CD4-positive, alpha-beta T cell treated with Interferon gamma for 1 hour (primary cell): ENCODE results near the gene PLS3.

ENCODE experiments used
- DNase-seq: peaks from one replicate; pipeline ENCODE4 v3.0.0-alpha.2; 2020

Gene PLS3

DNA sequence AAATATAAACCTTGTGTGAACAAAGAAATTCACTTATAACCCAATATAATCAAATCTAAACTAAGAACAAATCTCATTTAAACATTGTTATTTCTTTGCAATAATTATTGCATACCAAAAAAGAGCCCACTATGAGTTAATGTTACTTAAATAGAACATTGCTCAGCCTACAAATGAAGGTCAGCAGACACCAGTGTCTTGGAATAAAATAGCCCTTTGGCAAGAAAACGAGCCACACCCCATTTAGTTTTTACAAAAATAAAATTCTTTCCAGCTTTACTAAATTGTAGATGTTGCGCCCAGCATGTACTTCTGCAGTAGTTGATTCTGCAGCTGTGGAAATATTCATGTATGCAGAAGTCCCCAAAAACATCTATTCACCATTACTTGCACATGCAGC, 12.2 kb downstream of the PLS3 start:
- DNase-seq = no peak

DNA sequence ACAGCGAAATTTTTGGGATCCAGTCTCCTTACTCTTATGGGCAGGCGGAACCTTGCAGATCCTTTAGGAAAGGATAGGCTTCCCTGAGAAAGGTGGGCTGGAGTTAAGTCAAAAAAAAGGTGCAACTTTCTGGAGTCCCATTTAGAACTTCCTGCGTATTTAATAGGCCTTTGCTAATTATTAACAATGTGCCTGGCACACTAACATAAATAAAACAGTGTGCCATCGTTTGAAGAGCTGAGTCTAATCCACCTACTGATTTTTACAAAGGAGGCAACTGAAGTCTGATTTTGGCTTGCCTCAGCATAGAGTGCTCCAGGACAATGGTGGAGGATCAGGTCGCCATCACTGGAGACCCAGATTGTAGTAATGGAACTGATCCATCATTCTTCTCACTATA, 15.7 kb downstream of the PLS3 start:
- no peak for DNase-seq

DNA sequence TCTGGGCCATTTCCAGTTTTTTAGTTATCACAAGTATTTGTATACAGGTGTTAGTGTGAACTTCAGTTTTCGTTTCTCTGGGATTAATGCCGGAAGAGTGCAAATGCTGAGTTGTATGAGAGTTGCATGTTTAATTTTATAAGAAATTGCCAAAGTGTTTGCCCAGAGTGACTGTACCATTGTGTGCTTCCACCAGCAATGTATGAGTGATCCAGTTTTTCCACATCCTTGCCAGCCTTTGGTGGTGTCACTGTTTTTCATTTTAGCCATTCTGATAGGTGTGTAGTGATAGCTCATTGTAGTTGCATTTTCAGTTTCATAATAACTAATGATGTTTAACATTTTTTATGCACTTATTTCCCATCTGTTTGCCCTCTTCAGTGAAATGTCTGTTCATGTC, 18.4 kb downstream of the PLS3 start:
- DNase-seq = no peak

DNA sequence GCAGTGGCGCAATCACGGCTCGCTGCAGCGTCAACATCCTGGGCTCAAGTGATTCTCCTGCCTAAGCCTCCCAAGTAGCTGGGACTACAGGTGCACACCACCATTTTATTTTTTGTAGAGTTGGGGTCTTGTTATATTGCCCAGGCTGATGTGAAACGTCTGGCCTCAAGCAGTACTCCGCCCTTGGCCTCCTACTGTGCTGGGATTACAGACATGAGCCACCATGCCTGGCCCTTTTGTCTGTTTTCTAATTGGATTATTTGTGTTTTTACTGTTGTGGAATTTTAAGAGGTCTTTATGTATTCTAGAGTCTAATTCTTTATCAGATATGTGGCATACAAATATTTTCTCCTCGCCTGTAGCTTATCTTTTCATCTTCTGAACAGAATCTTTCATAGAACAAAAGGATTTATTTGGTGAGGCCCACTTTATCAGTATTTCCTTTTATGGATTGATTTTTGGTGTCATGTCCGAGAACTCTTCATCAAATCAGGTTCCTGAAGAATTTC, 18.9 kb downstream of the PLS3 start:
- no peak for DNase-seq

DNA sequence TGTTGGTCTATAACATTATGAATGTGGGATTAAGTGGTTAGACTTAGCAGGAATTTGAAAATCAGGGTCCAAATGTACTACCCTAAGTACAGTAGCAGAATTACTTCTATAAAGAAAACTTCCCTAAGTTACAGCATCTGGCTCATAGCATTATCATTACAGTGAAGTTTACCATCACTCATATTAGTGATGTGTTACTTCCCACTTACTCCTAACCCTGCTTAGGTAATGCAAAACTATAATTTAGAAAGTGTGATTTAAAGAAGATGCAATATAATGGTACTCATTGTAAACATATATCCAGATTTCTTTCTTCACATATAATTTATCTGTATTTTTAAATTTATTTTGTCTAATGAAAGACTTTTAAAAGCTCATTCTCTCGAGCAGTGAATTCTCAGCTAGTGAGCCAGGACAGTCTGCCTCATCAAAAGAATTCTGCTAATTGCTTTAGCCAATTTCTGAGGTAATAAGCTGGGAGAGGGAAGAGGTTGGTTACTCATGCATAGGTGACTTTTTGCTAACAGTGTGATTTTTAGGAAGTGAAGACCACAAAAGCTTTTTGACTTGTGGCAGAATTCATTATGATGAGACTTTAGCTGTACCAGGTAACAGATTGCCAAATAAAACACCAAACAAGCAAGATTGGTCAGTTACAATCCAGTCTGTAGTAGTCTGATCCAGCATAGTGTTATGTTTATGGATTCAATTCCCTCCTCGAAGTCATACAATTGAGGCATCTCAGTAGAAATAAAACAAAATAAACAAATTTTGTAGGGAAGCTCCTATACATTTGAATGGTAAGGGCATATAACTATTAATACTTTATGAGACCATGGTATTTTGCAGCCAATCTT, 21.0 kb downstream of the PLS3 start:
- DNase-seq = no peak

DNA sequence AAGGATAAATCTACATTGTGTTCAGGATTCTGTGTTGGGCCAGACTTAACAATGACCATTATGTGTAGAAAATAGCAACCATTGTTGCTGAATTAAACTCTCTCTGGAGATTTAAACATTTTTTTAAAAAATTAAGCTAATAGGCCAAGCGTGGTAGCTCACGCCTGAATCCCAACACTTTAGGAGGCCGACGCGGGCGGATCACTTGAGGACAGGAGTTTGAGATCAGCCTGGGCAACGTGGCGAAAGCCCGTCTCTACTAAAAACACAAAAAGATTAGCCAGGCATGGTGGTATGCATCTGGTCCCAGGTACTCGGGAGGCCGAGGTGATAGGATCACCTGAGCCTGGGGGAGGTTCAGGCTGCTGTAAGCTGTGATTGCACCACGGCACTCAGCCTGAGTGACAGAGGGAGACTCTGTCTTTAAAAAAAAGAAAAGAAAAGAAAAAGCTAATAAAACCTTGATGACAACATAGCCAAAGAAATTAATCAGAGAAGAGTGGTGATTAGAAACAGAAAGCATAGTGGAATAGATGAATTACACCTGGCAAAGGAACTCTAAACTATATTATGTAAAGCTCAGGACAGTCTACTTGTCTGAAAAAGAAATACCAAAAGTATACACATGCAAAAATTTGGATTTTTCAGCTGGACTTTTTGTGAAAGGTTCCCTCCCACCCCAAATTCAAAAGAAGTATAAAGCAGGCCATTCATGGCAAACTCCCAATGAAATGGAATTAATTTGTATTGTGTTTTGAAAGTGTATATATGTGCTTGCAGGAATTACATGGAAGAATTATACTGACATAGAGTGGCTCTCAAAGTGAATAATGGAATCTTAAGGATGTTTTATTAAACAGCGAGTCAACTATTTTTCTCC, 21.9 kb downstream of the PLS3 start:
- no peak for DNase-seq

DNA sequence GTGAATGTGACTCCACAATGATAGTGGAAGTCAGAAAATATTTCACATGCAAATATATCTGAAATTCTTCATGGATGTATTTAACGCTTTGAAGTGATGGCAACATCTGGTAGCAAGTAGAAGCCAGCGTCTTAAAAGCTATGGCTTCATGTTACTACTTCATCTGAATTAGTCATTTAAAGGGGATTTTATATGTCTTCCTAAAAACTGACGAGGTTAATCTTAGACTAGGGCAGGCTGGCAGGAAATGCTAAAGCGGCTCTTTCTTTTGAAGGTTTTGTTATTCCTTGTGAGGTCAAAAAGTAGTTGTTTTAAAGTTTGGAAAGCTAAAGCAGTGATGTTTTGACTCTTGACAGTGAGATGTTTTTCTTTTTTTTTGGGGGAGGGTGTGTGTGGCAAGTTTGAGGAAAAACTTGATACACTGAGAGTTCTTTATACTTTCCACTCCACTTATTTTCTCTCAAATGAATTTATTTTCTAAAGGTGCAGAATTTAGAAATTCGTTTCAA, 22.6 kb downstream of the PLS3 start:
- no peak for DNase-seq

DNA sequence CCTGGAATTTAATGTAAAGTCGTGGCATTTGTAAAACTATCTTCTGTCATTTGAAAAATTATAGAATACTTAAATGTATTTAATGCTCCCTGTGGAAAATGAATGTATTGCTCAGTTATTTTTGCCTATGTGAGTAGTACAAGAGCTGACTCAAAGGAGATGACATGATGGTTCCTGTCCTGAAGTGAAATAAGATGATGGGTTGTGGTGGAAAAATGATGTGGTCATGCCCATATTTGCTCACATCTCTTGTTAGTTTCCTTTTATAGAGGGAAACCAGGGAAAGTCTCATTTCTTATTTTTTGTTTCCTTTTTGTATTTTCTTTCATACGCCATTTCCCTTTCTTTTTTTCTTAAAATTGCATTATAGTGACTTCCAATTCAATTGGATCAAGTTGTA, 23.7 kb downstream of the PLS3 start:
- DNase-seq = no peak

DNA sequence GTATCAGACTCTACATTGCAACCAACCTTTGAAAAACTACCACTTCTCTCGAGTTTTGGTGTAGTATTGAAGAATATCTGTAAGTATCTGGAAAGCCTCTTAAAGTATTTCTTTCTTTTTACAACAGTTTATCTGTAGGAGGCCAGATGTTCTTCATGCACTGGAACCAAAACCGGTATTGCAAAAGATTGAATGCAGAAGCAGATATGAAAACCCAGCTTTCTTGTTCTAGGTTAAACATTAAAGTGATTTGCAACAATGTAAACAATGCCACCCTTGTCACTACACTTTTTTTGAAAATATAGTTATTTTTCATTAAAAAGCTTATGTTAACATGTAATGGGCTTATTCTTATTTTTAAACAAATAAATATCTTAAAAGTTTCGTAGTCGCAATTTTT, 27.2 kb downstream of the PLS3 start:
- DNase-seq = no peak

DNA sequence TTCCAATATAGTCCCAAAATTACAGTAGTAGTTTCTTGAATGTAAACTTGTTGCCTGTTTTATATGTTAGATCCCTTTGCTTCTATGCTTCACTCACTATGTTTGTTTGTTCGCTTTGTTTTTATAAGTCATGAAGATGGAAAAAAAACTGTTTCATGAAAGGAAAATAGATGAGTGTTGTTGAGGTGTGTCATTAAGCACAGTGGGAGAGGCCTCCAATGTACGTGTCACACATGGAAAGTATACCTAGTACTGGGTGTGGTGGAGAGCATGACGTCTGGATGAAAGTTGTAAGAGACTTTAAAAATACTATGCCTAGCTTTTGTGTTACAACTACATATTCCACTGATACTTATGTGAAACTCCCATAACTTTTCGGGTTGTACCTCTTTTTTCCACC, 28.4 kb downstream of the PLS3 start:
- no peak for DNase-seq

DNA sequence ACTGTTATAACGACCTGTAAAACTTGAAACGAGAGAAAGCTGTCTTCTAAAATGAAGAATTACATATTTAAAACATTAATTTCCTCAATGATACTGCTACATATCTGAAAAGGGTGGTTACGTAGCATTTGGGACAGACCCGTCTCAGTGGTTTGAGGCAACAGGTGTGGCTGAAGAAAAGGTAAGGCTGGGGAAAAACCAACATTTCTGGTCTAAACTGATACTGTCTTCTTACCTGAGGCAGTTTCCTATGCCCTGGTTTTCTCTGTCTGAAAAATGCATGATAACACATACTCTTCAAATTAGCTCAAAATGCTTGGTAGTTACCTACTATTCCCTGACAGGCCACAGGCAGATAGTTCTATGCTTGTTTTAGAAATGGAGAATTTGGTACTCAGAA, 30.4 kb downstream of the PLS3 start:
- no peak for DNase-seq

DNA sequence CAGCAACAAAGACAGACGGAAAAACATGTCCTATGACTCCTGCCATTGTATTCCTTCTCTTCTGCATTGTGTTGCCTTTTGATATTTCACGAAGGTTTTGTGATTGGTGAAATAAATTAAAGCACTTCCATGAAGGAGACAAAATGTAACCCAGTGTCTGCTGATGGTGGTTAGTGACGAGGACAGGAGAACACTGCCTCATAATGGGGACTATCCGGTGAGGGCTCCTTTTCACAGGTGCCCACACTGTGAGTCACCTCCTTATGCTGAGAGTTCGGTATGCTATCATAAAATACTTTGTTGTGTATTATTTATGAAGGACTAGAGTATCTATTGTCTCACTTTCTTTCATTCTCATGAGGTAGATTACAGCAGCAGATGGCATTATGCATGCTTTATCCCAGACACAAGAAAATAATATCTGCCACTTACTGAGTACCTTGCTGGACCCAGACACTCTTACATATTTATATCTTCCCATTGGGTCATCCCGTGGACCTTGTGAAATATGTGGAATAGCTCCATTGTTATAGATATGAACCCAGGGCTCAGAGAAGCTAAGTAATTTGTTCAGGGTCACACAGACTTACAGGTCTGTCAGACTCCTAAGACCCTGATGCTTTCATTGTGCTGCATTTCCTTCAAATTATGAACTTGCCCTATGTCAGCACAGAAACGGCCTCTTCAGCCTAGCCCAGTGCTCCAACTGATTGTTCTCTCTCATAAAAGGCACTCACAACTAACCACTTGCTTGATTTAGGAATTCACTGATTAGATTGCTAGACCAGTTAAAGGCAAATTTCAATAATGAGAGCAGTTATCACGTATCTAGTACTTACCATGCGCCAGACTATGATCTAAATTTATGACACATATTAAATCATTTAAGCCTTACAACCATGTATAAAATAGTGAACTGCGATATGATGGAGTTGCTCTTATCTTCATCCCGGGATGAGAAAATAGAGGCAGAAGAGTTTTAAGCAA, 31.2 kb downstream of the PLS3 start:
- no peak for DNase-seq

DNA sequence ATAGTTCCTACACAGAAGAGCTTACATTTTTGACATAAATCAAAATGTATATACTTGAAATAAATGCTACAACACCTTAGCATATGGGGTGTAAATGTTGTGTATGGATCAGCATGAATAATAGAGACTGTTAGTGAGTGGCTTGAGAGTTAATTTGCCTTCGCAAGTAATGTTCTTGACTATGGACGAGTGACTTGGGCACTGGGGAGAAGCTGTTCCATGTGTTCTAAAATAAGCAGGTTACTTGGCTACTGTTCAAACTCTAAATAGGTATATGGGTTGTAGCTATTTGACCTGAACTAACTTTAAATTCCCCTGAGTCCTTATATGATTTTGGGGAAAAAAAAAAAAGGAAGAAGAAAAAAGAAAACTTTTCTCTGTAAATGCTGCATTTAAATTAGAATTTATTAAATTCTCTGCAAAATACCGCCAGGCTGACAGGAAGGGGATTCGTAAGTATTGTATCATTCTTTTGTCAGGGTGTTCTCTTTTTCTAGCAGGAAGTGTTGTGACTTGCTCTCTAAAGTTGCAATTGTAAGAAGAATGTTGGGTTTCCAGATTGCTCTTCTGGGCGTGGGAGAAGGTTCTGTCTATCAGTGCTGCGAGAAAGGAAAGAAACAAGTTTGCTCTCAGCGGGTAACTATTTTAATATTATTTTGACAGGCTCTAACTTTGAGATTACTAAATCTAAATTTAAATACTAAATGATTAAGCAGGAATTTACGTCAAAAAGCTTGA, 32.2 kb downstream of the PLS3 start:
- no peak for DNase-seq

DNA sequence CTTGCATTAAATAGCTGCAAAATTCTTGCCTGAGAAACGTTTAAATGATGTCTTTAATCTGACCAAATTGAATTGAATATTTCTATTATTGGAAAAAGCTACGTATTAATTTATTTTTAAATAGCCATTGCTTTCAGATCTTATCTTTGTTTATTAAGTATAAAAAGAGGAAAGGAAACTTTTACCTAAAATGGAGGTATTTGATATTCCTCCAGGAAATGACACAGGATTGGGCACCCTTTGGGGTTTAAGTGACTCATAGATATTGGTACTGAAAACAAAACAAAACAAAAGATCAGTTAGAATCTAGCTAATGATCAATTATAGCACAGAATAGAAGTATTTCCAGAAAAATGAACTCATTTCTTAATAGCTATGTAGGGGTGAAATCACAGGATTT, 34.1 kb downstream of the PLS3 start:
- DNase-seq = no peak

DNA sequence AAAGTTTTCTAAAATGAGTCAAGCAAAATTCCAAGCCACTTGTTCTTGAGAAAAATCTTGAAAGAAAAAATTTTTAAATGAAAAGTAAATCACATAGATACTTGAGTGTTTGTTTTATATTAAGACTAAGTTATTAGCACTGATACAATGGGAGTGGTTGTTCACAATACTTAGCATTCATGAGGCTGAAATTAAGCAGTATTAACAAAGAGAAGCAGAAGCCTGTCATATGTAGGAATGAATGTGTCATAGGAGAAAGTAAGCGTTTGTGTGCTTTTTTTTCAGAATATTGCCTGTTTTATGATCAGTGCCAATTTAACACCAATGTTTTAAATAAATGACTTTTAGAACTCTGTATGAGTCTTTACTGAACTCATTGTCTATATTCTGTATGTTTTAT, 37.6 kb downstream of the PLS3 start:
- no peak for DNase-seq

DNA sequence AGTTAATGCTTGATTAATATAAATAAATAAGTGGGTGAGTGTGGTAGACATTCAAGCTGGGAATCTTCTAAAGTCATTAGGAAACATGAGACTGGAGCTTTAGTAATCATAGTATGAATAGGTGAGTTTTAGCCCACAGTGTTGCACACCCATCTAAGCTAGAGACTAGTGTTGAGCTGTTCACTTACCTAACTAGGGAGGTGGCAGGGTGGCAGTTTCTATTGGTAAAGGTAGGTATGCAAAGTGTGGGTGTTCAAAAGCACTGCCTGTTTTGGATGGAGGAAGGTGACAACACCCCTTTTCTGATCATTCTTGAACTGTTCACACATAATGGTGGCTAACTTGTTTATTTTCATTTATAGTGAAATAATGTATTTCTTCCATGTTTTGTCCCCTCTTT, 41.3 kb downstream of the PLS3 start:
- no peak for DNase-seq

DNA sequence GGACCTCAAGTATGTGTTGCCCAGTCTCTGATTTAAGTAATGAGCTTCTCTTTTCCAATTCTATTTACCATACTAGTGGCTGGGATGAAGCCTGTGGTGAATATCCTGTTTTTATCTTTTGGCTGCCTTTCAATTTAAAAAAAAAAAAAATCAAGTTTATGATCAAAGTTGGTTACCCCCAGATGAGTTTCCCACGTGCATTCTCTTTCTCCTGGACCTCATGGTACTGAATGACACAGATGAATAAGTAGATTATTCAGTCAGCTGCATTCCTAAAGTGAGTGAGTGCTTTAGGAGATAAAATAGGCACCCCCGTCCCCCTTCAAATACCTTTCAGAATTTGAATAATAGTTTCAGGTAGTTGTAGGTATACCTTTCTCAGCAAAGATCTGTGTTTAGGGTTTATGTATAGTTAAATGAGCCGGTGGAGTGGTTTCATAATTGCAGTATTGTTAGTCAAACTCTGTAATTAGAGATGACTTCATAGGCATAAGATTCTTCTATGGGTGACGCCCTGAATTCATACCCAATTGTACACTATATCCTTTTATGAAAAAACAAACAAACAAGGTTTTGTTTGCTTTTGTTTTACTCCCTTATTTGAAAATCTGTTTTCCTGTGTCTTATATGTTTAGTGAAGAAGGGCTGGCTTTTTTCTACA, 41.9 kb downstream of the PLS3 start:
- no peak for DNase-seq

DNA sequence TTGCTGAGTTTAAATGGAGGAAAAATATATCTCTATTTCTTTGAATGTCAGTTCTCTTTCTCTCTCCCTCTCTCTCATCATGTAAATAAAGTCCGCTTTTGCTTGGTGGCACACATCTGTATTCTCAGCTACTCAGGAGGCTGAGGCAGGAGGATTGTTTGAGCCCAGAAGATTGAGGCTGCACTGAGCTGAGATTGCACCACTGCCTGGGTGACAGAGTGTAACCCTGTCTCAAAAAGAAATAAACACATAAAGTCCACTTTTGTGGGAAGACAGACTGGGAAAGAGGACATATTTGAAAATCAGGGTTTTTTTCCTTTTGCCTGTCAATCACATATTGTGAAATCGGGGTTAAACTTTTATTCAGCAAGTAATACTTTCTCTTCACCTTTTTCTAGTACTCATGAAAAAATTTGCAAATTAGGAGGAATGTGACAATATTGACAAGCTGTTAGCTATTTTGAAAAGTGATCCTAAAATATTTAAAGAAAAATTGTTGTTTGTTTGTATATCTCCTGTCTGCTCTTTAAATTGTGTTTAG, 42.6 kb downstream of the PLS3 start:
- DNase-seq = no peak

DNA sequence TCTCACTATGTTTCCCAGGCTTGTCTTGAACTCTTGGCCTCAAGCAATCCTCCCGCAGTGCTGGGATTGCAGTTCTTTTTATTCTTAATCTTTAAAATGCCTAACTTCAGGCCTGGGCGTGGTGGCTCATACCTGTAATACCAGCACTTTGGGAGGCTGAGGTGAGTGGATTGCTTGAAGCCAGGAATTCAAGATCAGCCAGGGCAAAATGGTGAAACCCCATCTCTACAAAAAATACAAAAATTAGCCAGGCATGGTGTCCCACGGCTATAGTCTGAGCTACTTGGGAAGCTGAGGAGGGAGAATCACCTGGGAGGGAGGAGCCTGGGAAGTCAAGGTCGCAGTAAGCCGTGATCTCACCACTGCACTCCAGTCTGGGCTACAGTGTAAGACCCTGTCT, 45.9 kb downstream of the PLS3 start:
- no peak for DNase-seq

DNA sequence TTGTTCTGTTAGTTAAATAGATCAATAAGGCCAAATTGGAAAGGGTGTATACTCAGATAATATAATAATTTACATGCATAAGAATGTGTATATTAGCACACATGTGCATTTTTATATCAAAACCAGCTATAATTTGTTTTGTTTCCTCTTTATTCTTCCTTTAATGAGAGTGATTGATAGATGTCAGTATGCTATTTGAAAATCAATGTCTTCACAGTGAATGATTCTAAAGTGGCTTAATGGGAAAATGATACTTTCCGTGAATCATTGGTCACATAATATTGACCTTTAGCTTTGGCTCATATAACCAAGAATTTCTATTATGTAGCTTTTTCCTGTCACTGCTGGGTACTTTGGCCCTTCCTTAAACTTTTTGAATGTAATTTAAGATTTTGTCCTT, 48.6 kb downstream of the PLS3 start:
- DNase-seq = no peak
